Neural crest cell (in vitro differentiated cells): ENCODE results near the gene KCP. TPM values are rescaled to one million over a fixed set of nuclear protein-coding genes. Genes with fewer than 3 reads are reported as not detected.

Experiments used
- DNase-seq: peaks from one replicate; pipeline ENCODE4 v3.0.0; 2021; ENCODE audit warnings: low read depth, mixed read lengths, low spot score
- H3K27ac Mint-ChIP-seq: one replicate; pipeline ENCODE4 v1.8.0; 2021; ENCODE audit warnings: mild to moderate bottlenecking, mixed read lengths; ENCODE audit not compliant: unreplicated experiment
- H3K27me3 Mint-ChIP-seq: 2 replicates; pipeline ENCODE4 v1.8.0; 2021; ENCODE audit warnings: low read depth, mild to moderate bottlenecking, mixed read lengths
- H3K36me3 Mint-ChIP-seq: 2 replicates; pipeline ENCODE4 v1.8.0; 2021; ENCODE audit warnings: low read depth, mild to moderate bottlenecking, mixed read lengths
- H3K4me1 Mint-ChIP-seq: 2 replicates; pipeline ENCODE4 v1.8.0; 2021; ENCODE audit warnings: mixed read lengths
- H3K4me3 Mint-ChIP-seq: one replicate; pipeline ENCODE4 v1.8.0; 2021; ENCODE audit warnings: mild to moderate bottlenecking, mixed read lengths
- H3K9me3 Mint-ChIP-seq: 2 replicates; pipeline ENCODE4 v1.8.0; 2021; ENCODE audit warnings: mixed read lengths
- total RNA-seq: library from RNA; stranded (reverse); gene quantifications from 2 replicates; pipeline ENCODE4 v1.2.1, GENCODE V29; 2021
- TF ChIP-seq, protein P1 (sequence below): fragments of 200-600 bp; sonication (generic); conservative IDR thresholded peaks from 2 replicates; pipeline ENCODE4 v1.5.0; 2021; ENCODE audit warnings: antibody characterized with exemption, mild to moderate bottlenecking

The KCP gene
- total RNA-seq, 1 donor from 2014 or later: 2.9 TPM

DNA sequence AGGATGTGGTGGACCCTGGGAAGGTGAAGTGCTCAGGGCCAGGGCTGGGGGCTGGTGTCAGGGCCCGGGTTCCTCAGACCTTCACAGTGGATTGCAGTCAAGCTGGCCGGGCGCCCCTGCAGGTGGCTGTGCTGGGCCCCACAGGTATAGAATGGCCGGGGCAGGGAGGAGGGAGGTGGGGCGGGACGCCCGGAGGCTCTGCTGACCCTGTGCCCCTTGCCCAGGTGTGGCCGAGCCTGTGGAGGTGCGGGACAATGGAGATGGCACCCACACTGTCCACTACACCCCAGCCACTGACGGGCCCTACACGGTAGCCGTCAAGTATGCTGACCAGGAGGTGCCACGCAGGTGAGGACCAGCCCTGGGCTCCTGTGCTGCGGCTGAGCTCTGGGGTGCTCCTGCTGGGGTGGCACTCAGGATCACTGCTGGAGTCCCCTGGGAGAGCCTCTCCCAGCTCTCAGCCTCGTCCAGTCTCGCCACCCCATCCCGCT is 62.7 kb downstream of the KCP start:
- H3K36me3 Mint-ChIP-seq: no peaks in the 10 kb centered on the region
- no peaks in the 10 kb centered on the region for H3K27me3 Mint-ChIP-seq
- no peaks in the 10 kb centered on the region for H3K9me3 Mint-ChIP-seq
- DNase-seq: no peak
- TF ChIP-seq, protein P1, sequence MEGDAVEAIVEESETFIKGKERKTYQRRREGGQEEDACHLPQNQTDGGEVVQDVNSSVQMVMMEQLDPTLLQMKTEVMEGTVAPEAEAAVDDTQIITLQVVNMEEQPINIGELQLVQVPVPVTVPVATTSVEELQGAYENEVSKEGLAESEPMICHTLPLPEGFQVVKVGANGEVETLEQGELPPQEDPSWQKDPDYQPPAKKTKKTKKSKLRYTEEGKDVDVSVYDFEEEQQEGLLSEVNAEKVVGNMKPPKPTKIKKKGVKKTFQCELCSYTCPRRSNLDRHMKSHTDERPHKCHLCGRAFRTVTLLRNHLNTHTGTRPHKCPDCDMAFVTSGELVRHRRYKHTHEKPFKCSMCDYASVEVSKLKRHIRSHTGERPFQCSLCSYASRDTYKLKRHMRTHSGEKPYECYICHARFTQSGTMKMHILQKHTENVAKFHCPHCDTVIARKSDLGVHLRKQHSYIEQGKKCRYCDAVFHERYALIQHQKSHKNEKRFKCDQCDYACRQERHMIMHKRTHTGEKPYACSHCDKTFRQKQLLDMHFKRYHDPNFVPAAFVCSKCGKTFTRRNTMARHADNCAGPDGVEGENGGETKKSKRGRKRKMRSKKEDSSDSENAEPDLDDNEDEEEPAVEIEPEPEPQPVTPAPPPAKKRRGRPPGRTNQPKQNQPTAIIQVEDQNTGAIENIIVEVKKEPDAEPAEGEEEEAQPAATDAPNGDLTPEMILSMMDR: no peak
- no peak overlapping the region for H3K4me3 Mint-ChIP-seq
- H3K27ac Mint-ChIP-seq: no peak overlapping the region
- H3K4me1 Mint-ChIP-seq: no peaks in the 10 kb centered on the region

DNA sequence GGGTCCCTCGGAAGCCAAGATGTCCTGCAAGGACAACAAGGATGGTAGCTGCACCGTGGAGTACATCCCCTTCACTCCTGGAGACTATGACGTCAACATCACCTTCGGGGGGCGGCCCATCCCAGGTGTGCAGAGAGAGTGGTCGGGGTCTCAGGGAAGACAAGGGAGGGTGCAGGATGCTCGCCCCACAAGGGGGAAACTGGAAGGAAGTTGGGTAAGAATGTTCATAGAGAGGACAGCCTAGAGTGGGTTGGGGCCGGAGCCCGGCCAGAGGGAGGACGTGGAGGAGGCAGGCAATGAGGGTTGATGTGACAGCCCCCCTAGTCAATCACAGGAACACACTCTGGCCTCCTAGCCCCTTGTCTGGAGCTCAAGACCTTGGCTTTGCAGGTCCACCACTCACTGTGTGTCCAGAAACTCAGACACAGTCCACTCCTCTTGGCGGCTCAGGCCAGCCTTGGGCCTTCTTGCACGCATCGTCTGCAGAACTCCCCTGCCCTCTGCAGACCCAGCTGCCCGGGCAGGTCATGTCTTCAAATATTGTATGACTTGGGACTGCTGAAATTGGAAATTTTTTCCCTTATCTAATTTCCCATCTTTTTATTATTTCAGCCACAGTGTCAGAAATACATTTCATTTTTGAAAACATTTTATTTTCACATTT is 63.6 kb downstream of the KCP start:
- no peak for DNase-seq
- TF ChIP-seq, protein P1: no peak
- no peaks in the 10 kb centered on the region for H3K9me3 Mint-ChIP-seq

DNA sequence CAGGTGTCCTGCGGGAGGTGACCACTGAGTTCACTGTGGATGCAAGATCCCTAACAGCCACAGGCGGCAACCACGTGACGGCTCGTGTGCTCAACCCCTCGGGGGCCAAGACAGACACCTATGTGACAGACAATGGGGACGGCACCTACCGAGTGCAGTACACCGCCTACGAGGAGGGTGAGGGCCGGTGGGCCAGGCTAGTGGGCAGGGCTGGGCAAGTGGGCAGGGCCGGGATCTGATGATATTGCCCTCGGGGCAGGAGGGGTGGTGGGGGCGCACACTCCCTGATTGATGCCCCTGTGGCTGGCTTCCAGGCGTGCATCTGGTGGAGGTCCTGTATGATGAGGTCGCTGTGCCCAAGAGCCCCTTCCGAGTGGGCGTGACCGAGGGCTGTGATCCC is 64.5 kb downstream of the KCP start:
- no peaks in the 10 kb centered on the region for H3K9me3 Mint-ChIP-seq
- H3K4me3 Mint-ChIP-seq: no peak overlapping the region
- DNase-seq: no peak
- H3K27me3 Mint-ChIP-seq: no peaks in the 10 kb centered on the region
- no peaks in the 10 kb centered on the region for H3K36me3 Mint-ChIP-seq
- TF ChIP-seq, protein P1: no peak
- H3K4me1 Mint-ChIP-seq: no peaks in the 10 kb centered on the region
- H3K27ac Mint-ChIP-seq: no peak overlapping the region

More for the DNA sequence above, 63.6 kb downstream of the KCP start:
- no peak overlapping the region for H3K4me3 Mint-ChIP-seq
- no peaks in the 10 kb centered on the region for H3K27me3 Mint-ChIP-seq
- H3K4me1 Mint-ChIP-seq: no peaks in the 10 kb centered on the region
- H3K27ac Mint-ChIP-seq: no peak overlapping the region
- no peaks in the 10 kb centered on the region for H3K36me3 Mint-ChIP-seq

DNA sequence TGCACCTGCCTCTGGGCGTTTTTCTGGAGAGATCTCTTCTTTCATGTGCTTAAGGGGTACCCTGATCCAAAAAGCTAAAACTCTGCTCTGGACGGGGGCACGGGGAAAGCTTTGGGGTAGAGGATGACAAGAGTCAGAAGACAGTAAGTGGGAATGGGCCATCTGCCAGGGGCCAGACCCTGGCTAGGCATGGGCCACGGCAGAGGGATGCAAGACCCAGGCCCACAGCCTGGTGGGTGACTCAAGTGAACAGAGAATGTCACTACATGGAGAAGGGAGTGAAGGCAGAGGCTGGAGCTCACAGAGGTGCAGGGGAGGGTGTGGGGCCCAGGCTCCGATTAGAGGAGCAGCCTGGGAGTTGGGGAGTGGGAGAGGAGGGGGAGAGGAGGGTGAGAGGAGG is 65.0 kb downstream of the KCP start:
- Mint-ChIP-seq H3K4me3 (no peak overlapping the region), H3K27me3 (no peaks in the 10 kb centered on the region), H3K36me3 (no peaks in the 10 kb centered on the region), H3K9me3 (no peaks in the 10 kb centered on the region), H3K4me1 (no peaks in the 10 kb centered on the region), H3K27ac (no peak overlapping the region)
- TF ChIP-seq, protein P1: no peak
- DNase-seq: no peak

DNA sequence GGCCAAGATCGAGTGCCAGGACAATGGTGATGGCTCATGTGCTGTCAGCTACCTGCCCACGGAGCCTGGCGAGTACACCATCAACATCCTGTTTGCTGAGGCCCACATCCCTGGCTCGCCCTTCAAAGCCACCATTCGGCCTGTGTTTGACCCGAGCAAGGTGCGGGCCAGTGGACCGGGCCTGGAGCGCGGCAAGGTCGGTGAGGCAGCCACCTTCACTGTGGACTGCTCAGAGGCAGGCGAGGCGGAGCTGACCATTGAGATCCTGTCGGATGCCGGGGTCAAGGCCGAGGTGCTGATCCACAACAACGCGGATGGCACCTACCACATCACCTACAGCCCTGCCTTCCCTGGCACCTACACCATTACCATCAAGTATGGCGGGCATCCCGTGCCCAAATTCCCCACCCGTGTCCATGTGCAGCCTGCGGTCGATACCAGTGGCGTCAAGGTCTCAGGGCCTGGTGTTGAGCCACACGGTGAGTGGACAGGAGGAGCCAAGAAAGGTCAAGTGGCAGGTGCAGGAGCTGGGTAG is 65.7 kb downstream of the KCP start:
- Mint-ChIP-seq H3K27ac (no peak overlapping the region), H3K9me3 (no peaks in the 10 kb centered on the region), H3K27me3 (no peaks in the 10 kb centered on the region), H3K4me3 (no peak overlapping the region), H3K36me3 (no peaks in the 10 kb centered on the region), H3K4me1 (no peaks in the 10 kb centered on the region)
- no peak for DNase-seq
- TF ChIP-seq, protein P1: no peak
